GM10266 (cell line): Measurements from ENCODE around the gene ZMIZ1.

Source experiments
- DNase-seq: peaks from one replicate; pipeline ENCODE4 v3.0.0; 2012; ENCODE audit errors: extremely low spot score
- TF ChIP-seq, protein P1 (sequence below): IDR thresholded peaks from 2 replicates; pipeline ENCODE4 v1.5.1; 2012; ENCODE audit warnings: mild to moderate bottlenecking, low read depth; ENCODE audit not compliant: control insufficient read depth, insufficient read depth; ENCODE audit errors: missing control alignments

Gene ZMIZ1

DNA sequence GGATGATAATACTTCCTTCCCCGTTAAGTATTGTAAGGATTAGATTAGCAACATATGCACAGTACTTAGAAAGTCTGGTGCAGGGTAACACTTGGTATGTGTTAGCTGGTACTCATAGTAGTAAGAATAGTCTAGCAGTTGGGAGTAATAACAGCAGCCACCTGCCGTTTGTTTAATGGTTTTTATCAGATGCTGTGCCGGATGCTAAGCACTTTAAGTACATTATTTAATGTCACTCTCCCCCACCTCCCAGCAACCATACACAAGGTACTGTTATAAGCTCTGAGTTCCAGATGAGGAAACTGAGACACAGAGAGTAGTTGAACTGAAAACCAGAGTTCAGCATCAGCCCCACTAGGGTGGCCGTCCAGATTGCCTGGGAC lies 60.1 kb downstream of the ZMIZ1 start:
- TF ChIP-seq, protein P1, sequence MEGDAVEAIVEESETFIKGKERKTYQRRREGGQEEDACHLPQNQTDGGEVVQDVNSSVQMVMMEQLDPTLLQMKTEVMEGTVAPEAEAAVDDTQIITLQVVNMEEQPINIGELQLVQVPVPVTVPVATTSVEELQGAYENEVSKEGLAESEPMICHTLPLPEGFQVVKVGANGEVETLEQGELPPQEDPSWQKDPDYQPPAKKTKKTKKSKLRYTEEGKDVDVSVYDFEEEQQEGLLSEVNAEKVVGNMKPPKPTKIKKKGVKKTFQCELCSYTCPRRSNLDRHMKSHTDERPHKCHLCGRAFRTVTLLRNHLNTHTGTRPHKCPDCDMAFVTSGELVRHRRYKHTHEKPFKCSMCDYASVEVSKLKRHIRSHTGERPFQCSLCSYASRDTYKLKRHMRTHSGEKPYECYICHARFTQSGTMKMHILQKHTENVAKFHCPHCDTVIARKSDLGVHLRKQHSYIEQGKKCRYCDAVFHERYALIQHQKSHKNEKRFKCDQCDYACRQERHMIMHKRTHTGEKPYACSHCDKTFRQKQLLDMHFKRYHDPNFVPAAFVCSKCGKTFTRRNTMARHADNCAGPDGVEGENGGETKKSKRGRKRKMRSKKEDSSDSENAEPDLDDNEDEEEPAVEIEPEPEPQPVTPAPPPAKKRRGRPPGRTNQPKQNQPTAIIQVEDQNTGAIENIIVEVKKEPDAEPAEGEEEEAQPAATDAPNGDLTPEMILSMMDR: no peak
- no peak for DNase-seq

- TF ChIP-seq, protein P1: no peak
- DNase-seq: no peak
Measured at GRCh38 chr10:79129361-79129997, 60.7 kb downstream of the ZMIZ1 start.

DNA sequence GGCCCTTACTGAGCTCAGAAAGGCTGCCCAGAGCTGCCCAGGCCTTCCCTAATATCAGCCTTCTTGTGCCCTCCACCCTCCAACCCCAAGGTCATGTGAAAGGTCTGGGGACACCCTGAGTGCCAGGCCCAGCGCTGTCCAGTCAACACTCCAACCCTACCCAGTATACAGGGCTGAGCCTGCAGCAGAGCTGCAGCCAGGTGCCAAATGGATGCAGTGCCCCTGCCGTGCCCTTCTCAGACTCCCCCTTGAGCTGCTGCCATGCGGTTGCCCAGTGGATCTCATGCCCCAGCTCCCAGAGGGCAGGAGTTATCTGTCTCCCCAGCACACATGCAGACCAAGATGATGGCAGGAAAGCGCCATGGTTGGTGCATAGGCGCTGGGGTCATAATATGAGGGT lies 61.5 kb downstream of the ZMIZ1 start:
- DNase-seq: no peak
- TF ChIP-seq, protein P1: no peak

DNA sequence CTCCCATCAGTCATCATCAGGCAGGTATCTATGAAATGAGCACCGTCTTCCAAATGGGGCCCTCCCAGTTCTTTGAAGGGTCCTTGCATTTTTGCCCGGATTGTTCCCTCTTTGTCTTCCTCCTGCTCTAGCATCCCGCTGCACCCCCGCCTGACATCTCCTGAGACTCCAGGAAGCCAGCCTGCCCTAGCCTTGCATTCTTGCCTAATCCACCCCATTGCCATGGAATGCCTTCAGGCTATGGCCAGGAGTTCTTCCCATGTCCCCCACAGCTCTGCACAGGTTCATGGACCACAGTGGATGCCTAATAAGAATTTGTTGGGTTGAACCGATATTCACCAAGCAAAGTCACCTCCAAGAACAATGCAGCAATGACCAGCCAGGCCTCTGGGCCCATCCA lies 62.1 kb downstream of the ZMIZ1 start:
- TF ChIP-seq, protein P1: no peak
- DNase-seq: no peak

GRCh38 chr10:79131836-79132631 lies 63.3 kb downstream of the ZMIZ1 start:
- TF ChIP-seq, protein P1: no peak
- no peak for DNase-seq

DNA sequence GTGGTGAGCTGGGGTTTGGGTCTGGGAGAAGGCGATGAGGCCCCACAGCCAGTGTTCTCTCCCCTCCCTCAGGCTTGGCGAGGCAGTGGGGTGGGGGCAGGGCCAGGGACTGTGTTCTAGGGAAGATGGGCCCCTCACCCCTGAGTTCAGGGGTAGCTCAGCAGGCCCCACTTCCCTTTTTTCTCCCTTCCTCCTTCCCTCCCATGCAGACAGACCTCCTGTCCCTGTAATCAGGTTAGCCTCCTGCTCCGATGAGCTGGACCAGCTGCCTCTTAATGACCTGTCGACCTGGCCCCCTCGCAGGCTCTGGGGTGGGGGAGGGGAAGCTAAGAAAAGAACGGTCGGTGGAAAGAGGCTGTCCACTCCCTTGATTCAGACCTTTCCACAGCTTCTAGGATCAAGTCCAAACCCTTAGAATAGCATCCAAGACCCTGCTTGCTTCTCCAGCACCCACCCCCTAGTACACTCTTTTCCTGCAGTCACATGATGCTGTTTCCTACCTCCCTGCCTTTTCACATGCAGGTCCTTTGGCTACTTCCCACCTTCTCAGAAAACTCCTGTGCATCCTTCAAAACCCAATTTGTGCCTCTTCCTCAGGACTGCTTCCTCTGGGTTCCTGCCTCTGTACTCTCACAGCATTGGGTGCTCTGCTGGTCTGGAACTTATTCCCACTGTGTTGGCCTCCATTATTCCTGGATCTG lies 64.1 kb downstream of the ZMIZ1 start:
- DNase-seq: no peak
- TF ChIP-seq, protein P1: no peak

GRCh38 chr10:79133416-79133815 lies 64.7 kb downstream of the ZMIZ1 start:
- no peak for DNase-seq
- TF ChIP-seq, protein P1: no peak
